HG02870 (cell line): Measurements from ENCODE around the gene PLCH1.
A peak's percentile ranks its signal among the peaks of the same experiment; 100 is the strongest.

ENCODE experiments used
- ATAC-seq: cut with Tn5 transposase; IDR thresholded peaks from one replicate; pipeline ENCODE4 v1.9.1; 2021; ENCODE audit warnings: mild to moderate bottlenecking, moderate library complexity; ENCODE audit not compliant: unreplicated experiment

Gene PLCH1

DNA sequence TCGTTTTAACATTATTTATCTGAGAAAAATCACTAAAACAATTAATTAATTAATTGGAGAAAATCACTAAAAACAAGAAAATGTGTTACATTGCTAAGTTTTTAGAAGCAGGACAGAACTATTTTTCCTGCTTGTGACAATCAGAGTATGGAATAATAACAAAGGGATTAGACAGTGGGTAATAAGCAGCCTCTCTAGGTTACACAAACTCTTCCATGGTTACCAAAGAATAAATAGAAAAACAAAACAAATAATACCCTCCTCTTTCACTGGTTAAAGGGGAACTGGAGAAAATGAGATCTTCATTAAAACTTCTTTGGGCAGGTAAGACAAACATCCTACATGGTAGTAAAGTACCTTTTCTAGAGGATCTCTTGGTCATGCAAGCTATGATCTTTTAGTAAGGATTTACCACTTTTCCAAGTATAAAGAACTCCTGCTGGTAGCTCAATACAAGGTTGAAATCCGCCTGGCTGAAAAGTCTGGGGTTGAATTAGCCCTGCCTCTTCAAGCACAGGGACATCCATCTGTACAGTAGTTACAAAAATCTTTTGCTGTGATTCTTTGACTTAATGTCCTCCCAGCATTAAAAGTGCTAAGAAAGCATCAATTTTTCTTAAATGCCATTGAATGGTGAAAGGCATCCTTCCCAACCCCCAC lies 2.5 kb upstream of the PLCH1 start:
- no peak for ATAC-seq

DNA sequence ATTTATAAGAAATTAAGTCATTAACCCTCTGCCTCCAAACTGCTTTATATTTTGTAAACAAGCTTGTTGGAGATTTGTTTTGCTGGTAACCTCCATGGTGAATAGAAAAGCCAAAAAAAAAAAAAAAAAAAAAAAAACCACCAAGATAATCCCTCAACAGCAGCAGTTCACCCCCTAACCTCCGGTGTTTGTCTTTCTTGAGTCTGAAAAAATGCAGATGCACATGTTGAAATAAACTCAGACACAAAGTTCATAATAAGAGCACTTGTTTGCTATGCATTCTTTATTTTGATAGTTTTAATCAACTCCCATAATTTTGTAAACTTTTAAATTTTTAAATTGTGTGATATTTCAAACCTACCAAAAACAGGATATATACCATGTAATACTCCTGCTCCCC lies 1.8 kb upstream of the PLCH1 start:
- ATAC-seq = no peak

DNA sequence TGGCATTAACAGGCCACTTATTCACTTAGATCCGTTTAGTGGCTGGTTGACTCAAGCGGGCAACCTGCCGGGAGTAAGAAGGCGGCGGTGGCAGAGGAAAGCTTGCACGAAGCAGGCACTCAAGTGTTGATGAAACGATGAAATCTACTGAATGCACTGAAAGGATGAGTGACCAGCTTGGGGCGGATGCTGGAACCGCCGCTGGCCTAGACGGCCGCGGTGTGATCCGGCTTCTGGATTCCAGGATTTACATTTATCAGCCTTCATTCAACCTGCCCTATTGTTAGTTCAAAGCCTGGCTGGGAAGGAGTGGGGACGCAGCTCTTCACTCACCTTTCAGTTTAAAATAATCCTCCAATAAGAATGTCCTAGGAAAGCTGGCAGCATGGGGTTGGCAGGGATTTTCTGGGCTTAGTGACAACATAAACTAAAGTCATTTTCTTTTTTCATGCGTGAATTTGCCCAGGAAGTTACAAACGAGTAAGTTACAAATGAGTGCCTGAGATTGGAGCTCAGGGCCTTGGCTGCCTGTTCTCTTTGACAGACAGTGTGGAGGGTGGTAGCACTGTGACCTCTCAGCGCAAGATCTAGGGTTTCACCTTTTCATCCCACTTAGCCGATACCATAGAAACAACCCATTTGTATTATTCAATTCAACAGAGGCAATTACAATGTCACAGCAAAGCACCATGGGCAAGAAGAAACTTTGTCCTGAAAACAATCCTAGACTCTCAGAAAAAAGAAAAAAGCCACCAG lies 1.1 kb upstream of the PLCH1 start:
- ATAC-seq = no peak

DNA sequence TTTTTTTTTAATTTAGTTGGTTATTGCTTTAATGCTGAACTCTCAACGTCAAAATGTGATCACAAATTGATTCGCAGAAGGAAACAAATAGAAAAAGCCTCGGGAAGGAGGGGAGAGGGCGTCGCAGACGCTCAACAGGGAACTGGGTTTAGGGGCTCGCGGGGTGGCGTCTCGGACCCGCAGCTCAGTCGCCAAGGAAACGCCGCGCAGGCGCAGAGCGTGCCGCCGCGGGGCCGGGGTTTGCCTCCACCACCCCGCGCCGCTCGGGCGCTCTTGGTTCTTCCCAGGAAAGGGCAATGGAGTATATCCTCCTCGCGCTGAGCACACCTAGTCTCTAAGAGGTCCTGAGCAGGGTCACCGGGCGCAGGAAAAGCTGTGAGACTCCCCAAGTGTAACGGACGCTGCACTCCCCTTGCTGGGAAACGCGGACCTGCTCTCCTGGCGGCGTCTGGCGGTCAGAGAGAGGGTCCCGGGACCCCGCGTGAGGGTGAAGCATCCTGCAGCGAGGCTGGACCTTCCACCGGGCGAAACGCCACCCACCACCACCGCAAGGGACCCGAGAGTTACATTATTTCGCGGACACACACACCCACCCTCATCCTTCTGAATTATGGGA lies 753 bp downstream of the PLCH1 start:
- peak; percentile 36 for ATAC-seq

DNA sequence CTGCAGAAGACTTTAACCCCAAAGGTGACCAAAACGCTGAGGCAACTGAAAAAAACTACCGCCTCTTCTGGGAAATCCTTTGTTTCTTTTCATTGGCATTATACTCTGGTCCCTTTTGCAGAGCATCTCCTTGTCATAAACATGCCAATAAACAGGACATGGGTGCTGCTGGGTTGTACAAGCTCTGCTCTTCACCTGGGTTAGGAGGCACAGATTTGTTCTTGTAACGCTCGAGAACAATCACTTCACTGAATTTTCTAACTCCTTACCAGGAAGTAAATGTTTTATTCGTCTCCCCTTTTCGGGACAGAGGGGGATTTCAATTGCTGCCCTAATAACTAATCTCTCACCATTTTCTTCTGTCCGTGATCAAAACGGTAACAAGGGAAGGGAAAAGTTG lies 1.3 kb downstream of the PLCH1 start:
- ATAC-seq = no peak

DNA sequence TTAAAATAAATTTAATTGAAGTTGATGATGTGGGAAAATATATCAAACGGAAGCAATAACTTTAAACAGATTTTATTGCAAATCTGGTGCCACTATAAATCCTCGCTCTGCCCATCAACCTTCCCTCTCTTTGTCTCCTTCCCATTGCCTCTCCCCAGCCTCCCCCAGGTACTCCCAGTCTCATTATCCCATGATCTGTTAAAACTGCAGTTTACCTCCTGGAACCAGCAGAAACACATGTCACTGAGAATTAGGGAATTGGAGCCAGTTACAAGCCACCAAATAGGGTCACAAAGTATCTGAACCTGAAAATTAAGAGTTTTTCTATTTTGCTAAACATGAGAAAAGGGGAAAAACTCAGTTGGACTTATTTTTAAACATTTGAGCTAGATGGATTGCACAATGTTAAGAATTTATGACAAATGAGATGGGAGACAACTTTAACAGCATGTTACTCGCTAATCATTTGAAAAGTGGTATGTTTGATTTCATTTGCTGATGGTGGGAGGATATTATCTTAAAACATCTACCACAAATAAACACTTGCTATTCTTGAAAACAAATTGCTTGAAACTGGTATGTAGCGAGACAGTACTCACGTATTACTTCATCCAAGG lies 2.4 kb downstream of the PLCH1 start:
- no peak for ATAC-seq

DNA sequence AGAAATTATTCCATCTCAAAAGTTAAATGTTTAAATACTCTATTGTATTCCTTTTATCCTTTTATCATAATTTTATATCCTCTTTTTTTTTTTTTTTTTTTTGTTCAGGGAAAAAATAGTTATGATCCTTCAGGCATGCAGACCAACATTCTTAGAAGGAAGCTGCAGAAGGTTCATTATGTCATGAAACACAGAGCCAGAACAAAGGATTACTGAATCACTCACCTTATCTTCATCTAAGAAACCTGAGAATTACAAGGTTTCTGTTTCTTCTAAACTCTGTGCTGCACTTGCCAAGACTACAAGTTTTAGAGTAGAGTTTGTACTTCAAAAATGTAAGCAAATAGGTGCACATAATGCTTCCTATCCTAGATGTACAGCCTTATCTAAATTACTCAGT lies 3.3 kb downstream of the PLCH1 start:
- ATAC-seq = no peak

DNA sequence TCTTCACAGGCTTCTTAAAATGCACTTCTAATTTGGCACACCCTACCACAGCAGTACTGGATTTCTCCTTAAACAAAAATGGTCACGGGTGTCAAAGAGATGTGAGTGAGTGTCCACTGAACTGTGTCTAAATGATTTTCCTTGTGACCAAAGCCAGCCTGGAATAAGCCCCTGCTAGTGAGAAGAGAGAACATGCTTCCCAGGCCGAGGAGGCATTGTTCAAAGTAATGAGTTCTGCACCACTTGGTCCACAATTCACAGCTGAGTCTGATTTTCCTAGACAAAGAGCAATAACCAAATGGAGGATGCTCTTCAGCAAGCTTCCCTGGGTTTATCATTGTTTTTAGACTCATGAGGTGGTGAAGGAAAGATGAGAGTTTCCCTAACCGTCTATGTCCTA lies 3.8 kb downstream of the PLCH1 start:
- no peak for ATAC-seq

DNA sequence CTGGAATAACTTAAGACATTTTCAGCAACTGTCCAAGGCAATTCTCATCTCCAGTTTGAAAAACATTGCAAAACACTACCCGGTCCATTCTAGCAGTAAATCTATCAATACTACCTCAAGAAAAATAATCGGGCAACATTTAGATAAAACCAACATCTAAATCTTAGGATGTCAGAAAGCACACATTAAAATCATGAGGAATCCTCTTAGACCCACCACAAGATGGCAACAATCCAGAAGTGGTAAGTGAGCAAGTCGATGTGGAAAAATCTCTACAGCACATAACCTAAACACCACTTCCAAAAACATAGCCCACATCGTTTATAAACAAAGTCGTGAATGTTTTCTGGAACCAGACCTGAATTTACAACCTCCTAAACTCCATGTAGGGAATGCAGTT lies 5.7 kb downstream of the PLCH1 start:
- no peak for ATAC-seq

DNA sequence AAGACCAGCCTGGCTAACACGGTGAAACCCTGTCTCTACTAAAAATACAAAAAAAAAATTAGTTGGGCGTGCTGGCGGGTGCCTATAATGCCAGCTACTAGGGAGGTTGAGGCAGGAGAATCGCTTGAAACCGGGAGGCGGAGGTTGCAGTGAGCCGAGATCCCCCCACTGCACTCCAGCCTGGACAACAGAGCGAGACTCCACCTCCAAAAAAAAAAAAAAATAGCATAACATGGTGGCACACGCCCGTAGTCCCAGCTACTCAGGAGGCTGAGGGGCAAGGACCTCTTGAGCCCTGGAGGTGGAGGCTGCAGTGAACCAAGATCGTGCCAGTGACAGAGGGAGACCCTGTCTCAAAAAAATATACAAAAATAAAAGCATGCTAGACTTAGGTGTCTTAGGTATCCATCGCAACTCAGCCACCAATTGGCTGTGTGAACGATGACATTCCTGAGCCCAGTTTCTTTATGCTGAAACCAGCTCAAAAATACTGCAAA lies 6.2 kb downstream of the PLCH1 start:
- ATAC-seq = no peak

DNA sequence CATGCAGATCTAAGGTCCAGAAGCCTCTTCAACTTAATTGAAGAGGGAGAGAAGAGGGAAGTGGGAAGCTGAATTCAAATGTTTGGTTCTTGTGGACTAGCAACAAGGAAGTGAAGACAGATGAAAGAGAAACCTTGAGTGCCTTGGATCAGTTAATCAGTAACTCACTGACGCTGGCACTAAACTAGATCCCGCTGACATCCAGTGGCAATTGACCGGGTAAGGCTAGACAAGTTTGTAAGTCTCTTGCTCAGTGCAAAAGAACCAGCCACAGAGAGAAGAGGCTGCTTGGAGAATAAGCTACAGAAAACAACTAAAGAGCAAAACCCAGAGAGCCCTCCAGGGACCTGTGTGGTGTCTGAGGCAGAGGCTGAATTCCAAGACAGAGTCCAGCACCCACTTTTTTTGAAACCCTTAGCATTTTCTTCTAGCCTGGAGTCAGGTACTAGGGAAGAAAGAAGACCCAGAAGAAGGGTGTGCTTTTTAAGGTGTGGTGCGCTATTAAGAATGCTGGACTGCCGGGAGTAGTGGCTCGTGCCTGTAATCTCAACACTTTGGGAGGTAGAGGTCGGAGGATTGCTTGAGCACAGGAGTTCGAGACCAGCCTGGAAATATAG lies 6.9 kb downstream of the PLCH1 start:
- ATAC-seq = peak; percentile 74

DNA sequence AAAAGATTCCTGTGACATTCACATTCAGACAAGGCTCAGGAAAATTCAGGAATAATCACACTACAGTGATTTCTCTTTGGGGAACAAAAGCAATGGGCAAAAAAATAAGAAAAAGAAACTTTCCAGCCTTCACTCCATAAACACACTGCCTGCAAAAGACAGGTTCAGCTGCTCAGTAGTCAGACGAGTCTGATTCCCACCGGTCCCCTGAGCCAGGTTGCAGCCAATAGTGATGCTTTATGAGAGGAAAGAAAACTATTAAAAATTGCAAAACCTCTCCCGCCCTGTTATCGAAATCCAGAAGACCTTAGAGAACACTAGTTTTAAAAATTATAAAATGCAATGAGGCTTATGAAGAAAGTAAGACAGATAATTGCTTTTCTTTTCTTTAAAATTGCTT lies 8.5 kb downstream of the PLCH1 start:
- ATAC-seq = no peak

DNA sequence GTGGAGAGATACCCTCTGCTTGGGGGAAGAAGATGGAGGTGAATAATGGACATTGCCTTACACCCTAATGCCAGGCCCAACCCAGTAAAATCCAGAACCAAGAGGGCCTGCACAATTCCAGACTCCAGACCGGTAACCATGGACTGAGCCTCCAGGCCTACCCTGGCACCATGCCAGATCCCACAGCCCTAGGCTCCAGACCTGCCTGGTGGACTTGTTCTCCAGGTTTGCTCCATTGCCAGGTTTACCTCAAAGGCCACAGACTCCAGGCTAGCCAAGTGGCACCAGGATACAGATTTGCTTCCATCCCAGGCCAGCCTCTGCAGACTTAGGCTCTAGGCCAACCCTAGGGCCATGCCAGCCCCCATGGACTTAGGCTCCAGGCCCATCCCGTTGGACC lies 14.0 kb downstream of the PLCH1 start:
- ATAC-seq = no peak

DNA sequence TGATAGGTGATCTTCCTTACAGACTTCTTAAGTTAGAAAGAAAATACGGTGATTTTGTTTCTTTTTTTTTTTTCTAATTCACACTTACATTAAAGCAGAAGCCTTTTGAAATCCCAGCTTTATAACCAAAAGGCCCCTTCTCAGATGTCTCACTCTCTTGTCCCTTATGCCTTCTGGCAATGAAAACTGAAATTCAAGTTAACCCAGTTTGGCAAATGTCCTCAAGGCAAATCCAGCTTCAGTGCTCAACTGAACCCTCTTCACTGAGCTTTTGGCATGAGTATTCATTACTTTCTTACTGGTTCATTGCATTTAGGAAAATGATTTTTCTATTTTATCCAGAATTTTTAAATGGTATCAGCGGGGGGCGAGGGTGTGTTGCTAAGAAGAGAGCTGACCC lies 17.0 kb downstream of the PLCH1 start:
- no peak for ATAC-seq

DNA sequence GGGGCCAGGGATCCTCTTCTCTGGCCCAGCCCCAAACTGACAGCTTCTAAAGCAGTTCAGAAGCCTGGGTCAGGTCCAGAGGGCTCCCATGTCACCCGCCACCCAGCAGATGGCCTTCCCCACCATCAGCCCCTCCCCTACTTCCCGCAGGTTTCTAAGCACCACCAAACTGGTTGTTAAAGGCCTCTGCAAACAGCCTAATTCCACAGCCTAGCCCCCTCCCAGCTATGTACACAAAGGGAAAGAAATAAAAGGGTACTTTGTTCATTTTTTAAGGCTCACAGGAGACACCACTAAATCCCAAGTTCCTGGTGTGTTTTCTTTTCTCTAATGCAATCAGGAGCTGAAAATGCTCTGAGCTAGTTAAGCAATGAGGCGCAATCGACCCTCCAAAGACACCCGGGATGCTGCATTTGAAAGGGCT lies 30.6 kb downstream of the PLCH1 start:
- ATAC-seq = no peak

DNA sequence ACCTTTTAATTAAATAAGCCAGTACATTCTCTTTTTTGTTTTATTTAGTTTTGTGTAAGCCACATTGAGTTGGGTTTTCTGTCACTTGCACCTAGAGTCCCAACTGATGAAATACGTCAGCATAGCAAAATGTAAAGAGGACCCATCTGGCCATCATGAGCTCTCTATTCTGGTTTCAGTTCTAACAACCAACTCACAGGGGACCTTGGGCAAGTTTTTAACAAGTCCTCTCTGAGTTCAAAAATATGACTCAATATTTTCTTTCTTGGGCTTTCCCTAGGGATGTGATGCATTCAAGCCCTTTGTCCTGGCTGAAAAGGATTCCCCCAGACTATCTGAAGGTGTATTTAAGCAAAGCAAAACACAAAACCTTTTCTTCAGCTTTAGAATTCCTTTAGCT lies 32.9 kb downstream of the PLCH1 start:
- peak; percentile 88 for ATAC-seq

DNA sequence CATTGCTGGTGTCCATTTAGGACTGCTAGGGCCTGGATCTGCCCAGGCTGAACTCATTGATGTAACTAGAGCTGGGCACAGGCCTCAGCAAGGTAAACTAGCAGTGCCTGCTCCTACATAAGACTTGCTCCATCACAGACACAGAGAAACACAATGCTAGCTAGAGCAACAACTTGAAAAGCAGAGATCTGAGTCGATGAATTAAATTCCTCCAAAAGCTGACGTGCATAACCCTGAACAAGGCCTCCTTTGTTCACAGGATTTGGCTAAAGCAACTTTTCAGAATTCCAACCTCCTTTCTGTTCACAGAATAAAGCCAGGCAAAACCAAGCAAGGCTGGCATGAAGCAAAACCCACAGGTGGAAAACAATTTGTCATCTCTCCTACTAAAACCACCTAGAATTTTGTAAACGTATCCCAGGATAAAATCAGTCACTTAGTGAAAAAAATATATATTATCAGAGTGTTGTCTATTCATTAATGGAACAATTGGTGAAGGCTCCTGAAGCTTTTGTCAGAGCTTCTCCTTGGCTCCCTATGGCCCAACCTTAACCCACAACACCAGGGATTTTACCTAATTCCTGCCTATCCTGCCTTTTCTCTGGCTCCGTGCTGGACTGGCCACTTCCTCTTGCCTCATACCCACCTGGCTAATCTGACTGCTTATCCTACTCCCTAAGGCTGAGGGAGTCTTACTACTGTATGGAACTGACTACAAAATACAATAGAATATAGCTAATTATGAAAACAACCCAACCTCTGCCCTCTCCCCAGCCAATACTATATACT lies 39.9 kb downstream of the PLCH1 start:
- ATAC-seq = no peak

DNA sequence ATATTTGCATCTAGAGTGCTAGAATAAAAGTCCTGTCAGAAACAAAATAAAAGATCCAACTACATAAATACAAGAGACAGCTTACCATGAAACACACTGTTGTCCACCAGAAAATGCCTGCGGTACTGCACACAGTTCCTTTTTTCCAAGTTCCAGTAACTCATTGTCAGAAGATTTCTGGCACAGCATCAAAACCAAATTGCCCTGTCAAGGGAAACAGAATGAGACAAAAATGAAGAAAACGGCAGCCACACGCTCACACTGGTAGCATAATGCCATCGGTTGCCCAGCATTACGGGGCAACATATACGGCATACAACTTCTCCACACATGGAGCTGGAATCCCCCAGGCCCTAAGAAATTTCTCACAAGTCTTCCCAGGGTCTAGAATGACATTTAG lies 40.8 kb downstream of the PLCH1 start:
- no peak for ATAC-seq

DNA sequence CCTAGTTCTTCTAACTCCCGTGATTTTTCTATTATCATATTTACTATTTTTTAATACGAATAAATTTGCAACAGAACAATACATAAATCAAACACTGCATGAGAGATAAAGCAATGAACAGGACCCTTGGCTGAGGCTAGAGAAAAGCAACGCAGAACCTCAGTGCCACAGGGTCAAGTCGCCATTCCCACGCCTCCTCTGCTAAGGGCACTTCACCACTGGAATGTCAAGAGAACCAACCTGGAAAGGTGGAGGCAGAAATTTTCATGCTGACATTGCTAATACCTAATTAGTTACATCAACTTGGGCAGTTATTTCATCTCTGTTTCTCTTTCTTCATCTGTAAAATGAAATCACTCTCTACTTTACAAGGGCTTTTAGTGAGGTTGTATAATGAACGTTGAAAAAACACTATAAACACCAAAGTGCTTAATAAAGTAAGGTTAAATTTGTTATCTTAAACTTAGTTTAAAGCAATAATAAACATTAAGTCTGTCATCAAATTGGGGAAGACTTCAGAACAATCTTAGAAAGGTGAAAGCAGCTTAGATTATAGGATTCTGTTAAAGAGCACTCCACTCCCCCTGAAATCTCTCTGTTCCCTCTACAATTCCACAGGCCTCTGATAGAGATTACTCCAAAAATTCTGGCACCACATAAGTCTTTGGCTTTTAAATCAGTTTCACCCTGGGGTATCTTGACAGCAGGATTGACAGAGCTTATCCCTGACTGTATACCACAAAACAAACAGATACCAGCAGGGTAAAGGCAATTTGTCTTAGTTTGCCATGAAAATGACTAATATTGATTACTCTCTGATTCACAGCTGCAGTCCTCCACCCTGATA lies 41.9 kb downstream of the PLCH1 start:
- ATAC-seq = no peak
